ENCODE measurements around the gene BABAM2.
"Not testable (repeated sequence)": the region's sequence is repeated elsewhere in the genome, so short reads cannot be mapped to it uniquely, and the experiment has no call there.

The BABAM2 gene

DNA sequence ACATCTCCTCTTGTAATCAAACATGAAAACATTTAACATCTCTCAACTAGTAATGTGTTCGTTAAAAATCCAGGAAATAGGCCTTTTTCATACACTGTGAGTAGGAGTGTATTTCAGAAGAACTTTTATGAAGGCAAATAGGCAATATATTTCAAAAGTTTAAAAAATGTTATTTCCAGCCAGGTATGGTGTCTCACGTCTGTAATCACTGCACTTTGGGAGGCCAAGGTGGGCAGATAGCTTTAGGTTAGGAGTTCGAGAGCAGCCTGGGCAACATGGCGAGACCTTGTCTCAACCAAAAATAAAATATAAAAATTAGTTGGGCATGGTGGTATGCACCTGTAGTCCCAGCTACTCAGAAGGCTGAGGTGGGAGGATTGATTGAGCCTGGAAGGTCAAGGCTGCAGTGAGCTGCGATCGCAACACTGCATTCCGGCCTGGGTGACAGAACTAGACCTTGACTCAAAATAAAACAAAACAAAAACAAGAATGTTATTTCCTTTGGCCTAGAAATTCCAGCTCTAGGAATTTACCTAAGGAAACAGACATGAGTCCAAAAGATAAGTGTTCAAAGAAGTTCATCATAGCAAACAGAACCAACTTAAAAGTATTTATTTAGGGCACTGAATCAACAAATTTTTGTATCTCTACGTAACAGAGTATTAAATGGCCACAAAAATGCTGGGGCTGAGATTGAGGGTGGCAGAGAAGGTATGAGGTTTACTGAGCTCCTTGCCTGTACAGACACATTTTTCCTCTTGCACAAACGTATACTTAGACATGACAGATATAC lies 15.2 kb upstream of the BABAM2 start:
- H3K4me3 ChIP-seq (ENCODE audit: low read length) = no peak overlapping the region
- no peak for DNase-seq (ENCODE audit: low read depth)
- TF ChIP-seq, protein P1, sequence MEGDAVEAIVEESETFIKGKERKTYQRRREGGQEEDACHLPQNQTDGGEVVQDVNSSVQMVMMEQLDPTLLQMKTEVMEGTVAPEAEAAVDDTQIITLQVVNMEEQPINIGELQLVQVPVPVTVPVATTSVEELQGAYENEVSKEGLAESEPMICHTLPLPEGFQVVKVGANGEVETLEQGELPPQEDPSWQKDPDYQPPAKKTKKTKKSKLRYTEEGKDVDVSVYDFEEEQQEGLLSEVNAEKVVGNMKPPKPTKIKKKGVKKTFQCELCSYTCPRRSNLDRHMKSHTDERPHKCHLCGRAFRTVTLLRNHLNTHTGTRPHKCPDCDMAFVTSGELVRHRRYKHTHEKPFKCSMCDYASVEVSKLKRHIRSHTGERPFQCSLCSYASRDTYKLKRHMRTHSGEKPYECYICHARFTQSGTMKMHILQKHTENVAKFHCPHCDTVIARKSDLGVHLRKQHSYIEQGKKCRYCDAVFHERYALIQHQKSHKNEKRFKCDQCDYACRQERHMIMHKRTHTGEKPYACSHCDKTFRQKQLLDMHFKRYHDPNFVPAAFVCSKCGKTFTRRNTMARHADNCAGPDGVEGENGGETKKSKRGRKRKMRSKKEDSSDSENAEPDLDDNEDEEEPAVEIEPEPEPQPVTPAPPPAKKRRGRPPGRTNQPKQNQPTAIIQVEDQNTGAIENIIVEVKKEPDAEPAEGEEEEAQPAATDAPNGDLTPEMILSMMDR (conservative IDR thresholded peaks at IDR 0.05; ENCODE audit: low read depth, low read length) = no peak

DNA sequence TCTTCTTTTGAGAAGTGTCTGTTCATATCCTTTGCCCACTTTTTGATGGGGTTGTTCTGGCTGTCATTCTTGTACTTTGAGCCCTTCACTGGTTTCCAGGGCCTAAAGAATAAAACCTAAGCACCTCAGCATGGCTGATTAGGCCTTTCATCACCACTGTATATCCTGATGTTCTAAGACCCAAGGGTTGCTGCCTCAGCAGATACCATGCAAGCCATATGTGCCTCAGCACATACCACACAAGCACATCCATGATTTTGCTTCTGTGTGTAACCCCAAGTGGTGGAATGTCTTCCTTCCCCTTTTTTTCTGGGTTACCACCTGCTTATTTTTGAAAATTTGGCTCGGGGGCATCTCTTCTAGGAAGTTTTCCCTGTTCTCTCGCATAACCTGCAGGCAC lies 11.7 kb upstream of the BABAM2 start:
- no peak overlapping the region for H3K4me3 ChIP-seq (ENCODE audit: low read length)
- no peak for DNase-seq (ENCODE audit: low read depth)
- TF ChIP-seq, protein P1 (conservative IDR thresholded peaks at IDR 0.05; ENCODE audit: low read depth, low read length) = no peak

DNA sequence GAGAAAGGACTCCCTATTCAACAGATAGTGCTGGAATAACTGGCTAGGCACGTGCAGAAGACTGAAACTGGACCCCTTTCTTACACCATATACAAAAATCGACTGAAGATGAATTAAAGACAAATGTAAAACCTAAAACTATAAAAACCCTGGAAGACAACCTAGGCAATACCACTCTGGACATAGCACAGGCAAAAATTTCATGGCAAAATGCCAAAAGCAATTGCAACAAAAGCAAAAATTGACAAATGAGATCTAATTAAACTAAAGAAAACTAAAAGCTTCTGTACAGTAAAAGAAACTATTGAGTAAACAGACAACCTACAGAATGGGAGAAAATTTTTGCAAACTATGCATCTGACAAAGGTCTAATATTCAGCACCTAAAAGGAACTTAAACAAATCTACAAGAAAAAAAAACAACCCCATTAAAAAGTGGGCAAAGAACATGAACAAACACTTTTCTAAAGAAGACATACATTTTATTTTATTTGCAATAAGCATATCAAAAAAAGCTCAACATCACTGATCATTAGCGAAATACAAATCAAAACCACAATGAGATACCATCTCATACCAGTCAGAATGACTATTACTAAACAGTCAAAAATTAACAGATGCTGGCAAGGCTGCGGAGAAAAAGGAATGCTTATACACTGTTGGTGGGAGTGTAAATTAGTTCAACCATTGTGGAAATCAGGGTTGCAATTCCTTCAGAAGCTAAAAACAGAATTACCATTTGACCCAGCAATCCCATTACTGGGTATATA lies 8.5 kb upstream of the BABAM2 start:
- H3K4me3 ChIP-seq (ENCODE audit: low read length); DNase-seq (ENCODE audit: low read depth): not testable (repeated sequence)

DNA sequence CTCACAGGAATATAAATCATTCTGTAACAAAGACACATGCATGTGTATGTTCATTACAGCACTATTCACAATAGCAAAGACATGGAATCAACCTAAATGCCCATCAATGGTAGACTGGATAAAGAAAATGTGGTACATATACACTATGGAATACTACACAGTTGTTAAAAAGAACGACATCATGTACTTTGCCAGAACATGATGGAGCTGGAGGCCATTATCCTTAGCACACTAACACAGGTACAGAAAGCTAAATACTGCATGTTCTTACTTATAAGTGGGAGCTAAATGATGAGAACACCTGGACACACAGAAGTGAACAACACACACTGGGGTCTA lies 8.0 kb upstream of the BABAM2 start:
- not testable (repeated sequence) for H3K4me3 ChIP-seq (ENCODE audit: low read length); DNase-seq (ENCODE audit: low read depth)

DNA sequence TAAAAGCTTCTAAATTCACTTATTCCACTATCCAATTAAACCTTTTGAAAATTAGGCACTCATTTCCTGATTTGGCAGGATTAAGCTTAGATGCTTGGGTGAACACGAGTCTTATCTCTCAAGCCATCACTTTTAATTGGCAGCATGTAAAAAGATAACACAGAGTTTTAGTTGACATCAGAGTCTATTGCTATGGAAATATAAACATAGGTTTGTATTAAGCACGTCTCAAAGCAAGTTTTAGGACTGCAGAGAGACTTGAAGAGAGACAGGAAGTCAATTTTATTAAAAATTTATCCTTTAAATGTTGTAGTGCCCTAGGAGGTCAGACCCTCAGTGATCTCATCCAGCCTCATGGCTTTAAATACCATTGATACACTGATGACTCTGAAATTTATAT lies 5.9 kb upstream of the BABAM2 start:
- peak; percentile 95 for DNase-seq (ENCODE audit: low read depth)
- no peak overlapping the region for H3K4me3 ChIP-seq (ENCODE audit: low read length)
- TF ChIP-seq, protein P1 (conservative IDR thresholded peaks at IDR 0.05; ENCODE audit: low read depth, low read length) = no peak

DNA sequence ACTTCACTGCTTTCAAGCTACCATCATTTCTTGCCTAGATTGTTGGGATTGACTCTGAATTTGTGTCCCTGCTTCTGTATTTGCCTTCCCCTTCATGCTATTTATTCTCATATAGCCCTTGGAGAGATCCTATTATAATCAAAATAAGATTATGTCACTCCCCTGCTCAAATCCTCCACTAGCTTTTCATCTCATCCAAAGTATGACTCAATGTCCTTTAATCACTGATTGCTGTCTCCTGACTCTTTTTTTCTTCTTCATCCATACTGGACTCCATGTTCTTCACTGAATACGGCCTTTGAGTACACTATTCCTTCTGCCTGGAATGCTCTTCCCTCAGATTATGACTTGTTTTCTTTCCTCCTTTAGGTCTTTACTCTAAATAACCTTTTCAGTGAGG lies 5.3 kb upstream of the BABAM2 start:
- DNase-seq (ENCODE audit: low read depth) = peak; percentile 25
- TF ChIP-seq, protein P1 (conservative IDR thresholded peaks at IDR 0.05; ENCODE audit: low read depth, low read length) = no peak
- no peak overlapping the region for H3K4me3 ChIP-seq (ENCODE audit: low read length)

DNA sequence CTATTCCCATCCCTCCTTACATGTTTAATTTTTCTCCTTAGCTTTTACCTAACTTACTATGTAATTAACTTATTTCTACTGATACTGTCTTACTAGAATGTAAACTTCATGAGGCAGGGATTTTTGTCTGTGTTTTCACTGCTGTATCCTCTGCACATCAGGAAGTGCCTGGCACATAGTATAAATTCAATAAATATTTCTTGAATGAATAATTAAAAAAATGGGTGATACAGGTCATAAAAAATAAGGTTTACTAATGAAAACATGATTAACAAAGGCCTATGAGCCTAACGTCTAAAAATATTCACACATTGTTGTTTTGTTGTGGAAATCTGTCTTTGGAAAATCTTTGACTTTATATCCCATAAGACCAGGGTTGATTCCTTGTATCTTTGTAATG lies 4.9 kb upstream of the BABAM2 start:
- no peak for DNase-seq (ENCODE audit: low read depth)
- TF ChIP-seq, protein P1 (conservative IDR thresholded peaks at IDR 0.05; ENCODE audit: low read depth, low read length) = no peak
- no peak overlapping the region for H3K4me3 ChIP-seq (ENCODE audit: low read length)

DNA sequence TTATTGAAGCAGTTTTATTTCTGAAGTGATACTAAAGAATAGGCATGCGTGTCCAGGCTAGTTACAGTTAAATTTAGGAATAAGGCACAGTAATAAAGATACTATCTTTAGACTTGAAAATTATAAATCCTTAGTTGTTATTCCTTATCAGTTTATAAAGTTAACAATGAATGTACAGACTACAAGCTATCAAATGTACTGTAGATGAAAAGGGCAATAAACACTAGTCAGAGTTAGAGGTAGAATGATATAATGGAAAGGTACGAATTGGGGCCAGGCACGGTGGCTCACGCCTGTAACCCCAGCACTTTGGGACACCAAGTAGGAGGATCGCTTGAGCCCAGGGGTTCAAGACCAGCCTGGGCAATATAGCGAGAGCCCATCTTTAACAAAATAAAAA lies 4.2 kb upstream of the BABAM2 start:
- TF ChIP-seq, protein P1 (conservative IDR thresholded peaks at IDR 0.05; ENCODE audit: low read depth, low read length) = no peak
- DNase-seq (ENCODE audit: low read depth) = no peak
- H3K4me3 ChIP-seq (ENCODE audit: low read length) = no peak overlapping the region
